CD8-positive, alpha-beta memory T cell (primary cell): ENCODE data around the gene RNF166. TPM values are rescaled to one million over a fixed set of nuclear protein-coding genes. Genes with fewer than 3 reads are reported as not detected.

Experiments
- CTCF ChIA-PET: fragments of 350-600 bp; sonication (Branson Sonifier 250); formaldehyde crosslinking; loops from one replicate; lab custom pipeline; 2021; ENCODE audit warnings: antibody characterized with exemption; lab: Charles Lee
- POLR2A ChIA-PET: fragments of 350-600 bp; sonication (Branson Sonifier 250); formaldehyde crosslinking; loops from one replicate; lab custom pipeline; 2021; ENCODE audit warnings: antibody characterized with exemption; lab: Charles Lee
- DNase-seq, 5 donors: peaks; one replicate each; pipeline versions ENCODE4 v3.0.0 to v3.0.0-alpha.2; 2020 to 2022; ENCODE audit warnings: mixed read lengths in 1 of 5
- H3K27ac ChIP-seq: one replicate; pipeline ENCODE4 v1.7.0; 2013; ENCODE audit warnings: low read depth, mild to moderate bottlenecking, low read length, moderate library complexity
- H3K27me3 ChIP-seq: 2 replicates; pipeline ENCODE4 v1.7.0; 2013; ENCODE audit warnings: low read length, mild to moderate bottlenecking; ENCODE audit not compliant: insufficient read depth, poor library complexity, severe bottlenecking
- H3K36me3 ChIP-seq: 2 replicates; pipeline ENCODE4 v1.7.0; 2013; ENCODE audit warnings: mild to moderate bottlenecking, low read length, moderate library complexity; ENCODE audit not compliant: insufficient read depth
- H3K4me1 ChIP-seq: 2 replicates; pipeline ENCODE4 v1.7.0; 2013; ENCODE audit warnings: mild to moderate bottlenecking, low read length, moderate library complexity; ENCODE audit not compliant: insufficient read depth
- H3K4me3 ChIP-seq: 2 replicates; pipeline ENCODE4 v1.7.0; 2013; ENCODE audit warnings: mild to moderate bottlenecking, low read length
- H3K9me3 ChIP-seq: 2 replicates; pipeline ENCODE4 v1.7.0; 2013; ENCODE audit warnings: mild to moderate bottlenecking, low read length
- H3K27ac Mint-ChIP-seq, 8 donors: one replicate each; pipeline ENCODE4 v1.8.0; 2020 to 2021; ENCODE audit warnings: mixed read lengths in 8 of 8, mild to moderate bottlenecking in 6 of 8, inconsistent platforms in 3 of 8, moderate library complexity in 3 of 8
- H3K27me3 Mint-ChIP-seq, 2 donors: one replicate each; pipeline ENCODE4 v1.8.0; 2020 to 2021; ENCODE audit warnings: mixed read lengths in 2 of 2, mild to moderate bottlenecking in 1 of 2, moderate library complexity in 1 of 2
- H3K36me3 Mint-ChIP-seq, 3 donors: one replicate each; pipeline ENCODE4 v1.8.0; 2020 to 2021; ENCODE audit warnings: mixed read lengths in 3 of 3, inconsistent platforms in 1 of 3, mild to moderate bottlenecking in 1 of 3
- H3K4me1 Mint-ChIP-seq, 3 donors: one replicate each; pipeline ENCODE4 v1.8.0; 2020 to 2021; ENCODE audit warnings: mixed read lengths in 3 of 3, inconsistent platforms in 1 of 3, mild to moderate bottlenecking in 1 of 3
- H3K4me3 Mint-ChIP-seq, 7 donors: one replicate each; pipeline ENCODE4 v1.8.0; 2020 to 2021; ENCODE audit warnings: mixed read lengths in 7 of 7, mild to moderate bottlenecking in 6 of 7, moderate library complexity in 4 of 7, inconsistent platforms in 2 of 7
- H3K9me3 Mint-ChIP-seq, 5 donors: one replicate each; pipeline ENCODE4 v1.8.0; 2020 to 2022; ENCODE audit warnings: mixed read lengths in 5 of 5, mild to moderate bottlenecking in 3 of 5, moderate library complexity in 2 of 5, inconsistent platforms in 1 of 5
- polyA plus RNA-seq: library from polyadenylated mRNA; unstranded; fragments of 300-500 nt; fragmentation: Illumina TruSeq; gene quantifications from one replicate; pipeline ENCODE4 v1.2.3, GENCODE V29; 2021
- total RNA-seq, 2 experiments: library from RNA; stranded (reverse); gene quantifications; one replicate each; pipeline ENCODE4 v1.2.3, GENCODE V29; 2021

Gene RNF166
- total and polyA plus RNA-seq, 3 experiments from 2014 or later = 51.7 to 122 (median 56.2) TPM

GRCh38 chr16:88680554-88681083 lies 25.6 kb downstream of the RNF166 start:
- Histone ChIP-seq H3K9me3 (no peaks in the 10 kb centered on the region), H3K36me3 (peaks cover 21% of the 10 kb centered on the region), H3K4me1 (peaks cover 43% of the 10 kb centered on the region), H3K27ac (no peak overlapping the region), H3K4me3 (no peak overlapping the region), H3K27me3 (no peaks in the 10 kb centered on the region)
- peaks cover 0 to 45% (median 0%) of the 10 kb centered on the region in 3 donors for H3K36me3 Mint-ChIP-seq
- no peaks in the 10 kb centered on the region for H3K27me3 Mint-ChIP-seq
- no peaks in the 10 kb centered on the region for H3K9me3 Mint-ChIP-seq
- POLR2A ChIA-PET = interaction anchor here (0.6 to 2.2 kb wide), 6 partner anchors 25 to 60 kb away, joined by 3 to 9 read pairs (median 6); no protein-coding TSS in a partner anchor
- H3K4me1 Mint-ChIP-seq = peaks cover 28 to 46% (median 29%) of the 10 kb centered on the region in 3 donors
- CTCF ChIA-PET = interaction anchor here (0.7 to 3.4 kb wide), 7 partner anchors 17 to 730 kb away, joined by 3 to 29 read pairs (median 3); no protein-coding TSS in a partner anchor
- H3K27ac Mint-ChIP-seq = peak overlapping the region; percentile 54 to 98 (median 92)
- H3K4me3 Mint-ChIP-seq = peak overlapping the region in 5 of 7 donors; percentile 76 to 88 (median 82)
- no peak for DNase-seq

GRCh38 chr16:88678224-88678979 lies 27.8 kb downstream of the RNF166 start:
- H3K9me3 Mint-ChIP-seq = no peaks in the 10 kb centered on the region
- peaks cover 0 to 52% (median 0%) of the 10 kb centered on the region in 3 donors for H3K36me3 Mint-ChIP-seq
- Histone ChIP-seq H3K27me3 (no peaks in the 10 kb centered on the region), H3K4me3 (no peak overlapping the region), H3K27ac (no peak overlapping the region), H3K9me3 (no peaks in the 10 kb centered on the region), H3K4me1 (peaks cover 22% of the 10 kb centered on the region), H3K36me3 (peaks cover 21% of the 10 kb centered on the region)
- no peak overlapping the region for H3K27ac Mint-ChIP-seq
- peak overlapping the region in 1 of 7 donors; percentile 54 for H3K4me3 Mint-ChIP-seq
- DNase-seq = no peak
- ChIA-PET CTCF (interaction anchor here (1.4 kb wide), 1 partner anchor 59 kb away, joined by 3 read pairs; no protein-coding TSS in a partner anchor), POLR2A (no interaction called here)
- H3K27me3 Mint-ChIP-seq = no peaks in the 10 kb centered on the region
- H3K4me1 Mint-ChIP-seq = peaks cover 17 to 26% (median 20%) of the 10 kb centered on the region in 3 donors

- H3K27ac Mint-ChIP-seq = no peak overlapping the region
- Histone ChIP-seq H3K27ac (no peak overlapping the region), H3K9me3 (no peaks in the 10 kb centered on the region), H3K4me1 (peaks cover 22% of the 10 kb centered on the region), H3K36me3 (peaks cover 21% of the 10 kb centered on the region), H3K4me3 (no peak overlapping the region), H3K27me3 (no peaks in the 10 kb centered on the region)
- H3K27me3 Mint-ChIP-seq = no peaks in the 10 kb centered on the region
- H3K4me3 Mint-ChIP-seq = no peak overlapping the region
- CTCF ChIA-PET = interaction anchor here (1.5 kb wide), 1 partner anchor 60 kb away, joined by 3 read pairs; no protein-coding TSS in a partner anchor
- H3K9me3 Mint-ChIP-seq = no peaks in the 10 kb centered on the region
- H3K36me3 Mint-ChIP-seq = peaks cover 0 to 52% (median 0%) of the 10 kb centered on the region in 3 donors
- H3K4me1 Mint-ChIP-seq = peaks cover 17 to 26% (median 20%) of the 10 kb centered on the region in 3 donors
- no peak for DNase-seq
- POLR2A ChIA-PET = no interaction called here
These were observed 28.5 kb downstream of the RNF166 start for GRCh38 chr16:88677721-88678120.

GRCh38 chr16:88676502-88677242 lies 29.5 kb downstream of the RNF166 start:
- CTCF ChIA-PET = interaction anchor here (1.5 kb wide), 1 partner anchor 61 kb away, joined by 3 read pairs; no protein-coding TSS in a partner anchor
- POLR2A ChIA-PET = no interaction called here
- H3K27me3 Mint-ChIP-seq = no peaks in the 10 kb centered on the region
- Histone ChIP-seq H3K9me3 (no peaks in the 10 kb centered on the region), H3K27me3 (no peaks in the 10 kb centered on the region), H3K27ac (no peak overlapping the region), H3K36me3 (peaks cover 21% of the 10 kb centered on the region), H3K4me3 (no peak overlapping the region), H3K4me1 (peaks cover 13% of the 10 kb centered on the region)
- H3K27ac Mint-ChIP-seq = peak overlapping the region in 2 of 8 donors; percentile 42 to 73
- H3K4me1 Mint-ChIP-seq = peaks cover 7 to 16% (median 11%) of the 10 kb centered on the region in 3 donors
- no peak overlapping the region for H3K4me3 Mint-ChIP-seq
- H3K36me3 Mint-ChIP-seq = peaks cover 0 to 51% (median 0%) of the 10 kb centered on the region in 3 donors
- no peak for DNase-seq
- H3K9me3 Mint-ChIP-seq = no peaks in the 10 kb centered on the region

- Histone ChIP-seq H3K36me3 (peaks cover 14% of the 10 kb centered on the region), H3K27ac (no peak overlapping the region), H3K4me1 (no peaks in the 10 kb centered on the region), H3K4me3 (no peak overlapping the region), H3K9me3 (no peaks in the 10 kb centered on the region), H3K27me3 (no peaks in the 10 kb centered on the region)
- no peaks in the 10 kb centered on the region for H3K27me3 Mint-ChIP-seq
- H3K4me1 Mint-ChIP-seq = no peaks in the 10 kb centered on the region
- H3K4me3 Mint-ChIP-seq = no peak overlapping the region
- peaks cover 0 to 35% (median 0%) of the 10 kb centered on the region in 3 donors for H3K36me3 Mint-ChIP-seq
- POLR2A ChIA-PET = no interaction called here
- H3K9me3 Mint-ChIP-seq = no peaks in the 10 kb centered on the region
- CTCF ChIA-PET = no interaction called here
- H3K27ac Mint-ChIP-seq = no peak overlapping the region
- DNase-seq = no peak
These were observed 32.4 kb downstream of the RNF166 start for GRCh38 chr16:88673716-88674379.

GRCh38 chr16:88672776-88673175 lies 33.4 kb downstream of the RNF166 start:
- H3K27me3 Mint-ChIP-seq = no peaks in the 10 kb centered on the region
- Histone ChIP-seq H3K4me1 (no peaks in the 10 kb centered on the region), H3K9me3 (no peaks in the 10 kb centered on the region), H3K36me3 (peaks cover 8% of the 10 kb centered on the region), H3K27me3 (no peaks in the 10 kb centered on the region), H3K4me3 (no peak overlapping the region), H3K27ac (no peak overlapping the region)
- H3K4me3 Mint-ChIP-seq = no peak overlapping the region
- H3K9me3 Mint-ChIP-seq = no peaks in the 10 kb centered on the region
- no peak overlapping the region for H3K27ac Mint-ChIP-seq
- DNase-seq = no peak
- ChIA-PET POLR2A (no interaction called here), CTCF (interaction anchor here (1.1 to 1.6 kb wide), 2 partner anchors 9 to 12 kb away, joined by 3 to 4 read pairs; no protein-coding TSS in a partner anchor)
- peaks cover 0 to 25% (median 0%) of the 10 kb centered on the region in 3 donors for H3K36me3 Mint-ChIP-seq
- H3K4me1 Mint-ChIP-seq = no peaks in the 10 kb centered on the region

GRCh38 chr16:88671806-88672205 lies 34.4 kb downstream of the RNF166 start:
- no peak overlapping the region for H3K4me3 Mint-ChIP-seq
- H3K36me3 Mint-ChIP-seq = peaks cover 0 to 16% (median 0%) of the 10 kb centered on the region in 3 donors
- H3K27me3 Mint-ChIP-seq = no peaks in the 10 kb centered on the region
- Histone ChIP-seq H3K36me3 (no peaks in the 10 kb centered on the region), H3K4me1 (no peaks in the 10 kb centered on the region), H3K4me3 (no peak overlapping the region), H3K9me3 (no peaks in the 10 kb centered on the region), H3K27ac (no peak overlapping the region), H3K27me3 (no peaks in the 10 kb centered on the region)
- CTCF ChIA-PET = interaction anchor here (1.1 to 1.6 kb wide), 3 partner anchors 8 to 13 kb away, joined by 3 to 4 read pairs (median 3); no protein-coding TSS in a partner anchor
- no peak for DNase-seq
- no peak overlapping the region for H3K27ac Mint-ChIP-seq
- H3K9me3 Mint-ChIP-seq = no peaks in the 10 kb centered on the region
- H3K4me1 Mint-ChIP-seq = peaks cover 0 to 2% (median 0%) of the 10 kb centered on the region in 3 donors
- POLR2A ChIA-PET = no interaction called here
